SU-DHL-6 (cell line): Measurements from ENCODE around the gene HSPA12B.

Experiments
- H2AFZ ChIP-seq: fragments of 200-600 bp; sonication (generic); 2 replicates; pipeline ENCODE4 v1.6.1; 2014; ENCODE audit warnings: low read depth, mild to moderate bottlenecking, moderate library complexity, mixed read lengths, antibody characterized with exemption, low read length; ENCODE audit not compliant: severe bottlenecking
- H3F3A ChIP-seq: fragments of 200-600 bp; shearing (Covaris generic); 2 replicates; pipeline ENCODE4 v1.6.0; 2016; ENCODE audit warnings: antibody characterized with exemption, mild to moderate bottlenecking; ENCODE audit not compliant: insufficient read depth
- H3K27ac ChIP-seq: fragments of 200-600 bp; sonication (generic); 2 replicates; pipeline ENCODE4 v1.5.1; 2016; ENCODE audit warnings: low read depth, mild to moderate bottlenecking, low read length, moderate library complexity, mixed read lengths
- H3K27me3 ChIP-seq: fragments of 200-600 bp; sonication (generic), shearing (Covaris generic); 2 replicates; pipeline ENCODE4 v1.6.0; 2014; ENCODE audit warnings: mild to moderate bottlenecking, low read length
- H3K36me3 ChIP-seq: fragments of 200-600 bp; sonication (generic); 2 replicates; pipeline ENCODE4 v1.6.1; 2014; ENCODE audit warnings: mild to moderate bottlenecking, low read length, mixed read lengths
- H3K4me2 ChIP-seq: fragments of 300-600, 200-600 bp; shearing (Covaris generic), sonication (generic); 2 replicates; pipeline ENCODE4 v1.6.0; 2014; ENCODE audit warnings: low read length, low read depth, mild to moderate bottlenecking; ENCODE audit not compliant: poor library complexity, severe bottlenecking
- H3K4me3 ChIP-seq: fragments of 200-600 bp; sonication (generic); 2 replicates; pipeline ENCODE4 v1.5.1; 2014; ENCODE audit warnings: antibody characterized with exemption, low read length, mild to moderate bottlenecking, mixed read lengths; ENCODE audit not compliant: insufficient read depth, poor library complexity, severe bottlenecking
- H3K79me2 ChIP-seq: fragments of 200-600 bp; sonication (generic); 2 replicates; pipeline ENCODE4 v1.6.1; 2014; ENCODE audit warnings: mild to moderate bottlenecking, low read length, moderate library complexity; ENCODE audit not compliant: insufficient read depth
- H3K9ac ChIP-seq: fragments of 200-600 bp; sonication (generic); 2 replicates; pipeline ENCODE4 v1.7.0; 2014; ENCODE audit warnings: mild to moderate bottlenecking, low read length
- H3K9me2 ChIP-seq: fragments of 200-600 bp; sonication (generic); replicated peaks from 2 replicates; pipeline ENCODE4 v1.6.1; 2014; ENCODE audit warnings: low read length; ENCODE audit not compliant: insufficient read depth
- H3K9me3 ChIP-seq: fragments of 200-600 bp; sonication (generic); 2 replicates; pipeline ENCODE4 v1.6.1; 2014; ENCODE audit warnings: low read length, mixed read lengths; ENCODE audit not compliant: insufficient read depth
- H4K20me1 ChIP-seq: fragments of 200-600 bp; sonication (generic); 2 replicates; pipeline ENCODE4 v1.6.1; 2014; ENCODE audit warnings: low read depth, mild to moderate bottlenecking, antibody characterized with exemption, low read length, moderate library complexity, mixed read lengths
- CTCF ChIP-seq: fragments of 200-600 bp; sonication (generic); IDR thresholded peaks from one replicate; pipeline ENCODE4 v1.5.1; 2017; ENCODE audit warnings: antibody characterized with exemption, mild to moderate bottlenecking, low read length, moderate library complexity; ENCODE audit not compliant: insufficient read depth, poor library complexity, severe bottlenecking
- EZH2phosphoT487 ChIP-seq: fragments of 200-600 bp; sonication (generic), shearing (Covaris generic); conservative IDR thresholded peaks from 2 replicates; pipeline ENCODE4 v1.6.1; 2018; ENCODE audit warnings: mild to moderate bottlenecking, antibody characterized with exemption, low read length, moderate library complexity, mixed read lengths

HSPA12B gene, protein sequence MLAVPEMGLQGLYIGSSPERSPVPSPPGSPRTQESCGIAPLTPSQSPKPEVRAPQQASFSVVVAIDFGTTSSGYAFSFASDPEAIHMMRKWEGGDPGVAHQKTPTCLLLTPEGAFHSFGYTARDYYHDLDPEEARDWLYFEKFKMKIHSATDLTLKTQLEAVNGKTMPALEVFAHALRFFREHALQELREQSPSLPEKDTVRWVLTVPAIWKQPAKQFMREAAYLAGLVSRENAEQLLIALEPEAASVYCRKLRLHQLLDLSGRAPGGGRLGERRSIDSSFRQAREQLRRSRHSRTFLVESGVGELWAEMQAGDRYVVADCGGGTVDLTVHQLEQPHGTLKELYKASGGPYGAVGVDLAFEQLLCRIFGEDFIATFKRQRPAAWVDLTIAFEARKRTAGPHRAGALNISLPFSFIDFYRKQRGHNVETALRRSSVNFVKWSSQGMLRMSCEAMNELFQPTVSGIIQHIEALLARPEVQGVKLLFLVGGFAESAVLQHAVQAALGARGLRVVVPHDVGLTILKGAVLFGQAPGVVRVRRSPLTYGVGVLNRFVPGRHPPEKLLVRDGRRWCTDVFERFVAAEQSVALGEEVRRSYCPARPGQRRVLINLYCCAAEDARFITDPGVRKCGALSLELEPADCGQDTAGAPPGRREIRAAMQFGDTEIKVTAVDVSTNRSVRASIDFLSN

DNA sequence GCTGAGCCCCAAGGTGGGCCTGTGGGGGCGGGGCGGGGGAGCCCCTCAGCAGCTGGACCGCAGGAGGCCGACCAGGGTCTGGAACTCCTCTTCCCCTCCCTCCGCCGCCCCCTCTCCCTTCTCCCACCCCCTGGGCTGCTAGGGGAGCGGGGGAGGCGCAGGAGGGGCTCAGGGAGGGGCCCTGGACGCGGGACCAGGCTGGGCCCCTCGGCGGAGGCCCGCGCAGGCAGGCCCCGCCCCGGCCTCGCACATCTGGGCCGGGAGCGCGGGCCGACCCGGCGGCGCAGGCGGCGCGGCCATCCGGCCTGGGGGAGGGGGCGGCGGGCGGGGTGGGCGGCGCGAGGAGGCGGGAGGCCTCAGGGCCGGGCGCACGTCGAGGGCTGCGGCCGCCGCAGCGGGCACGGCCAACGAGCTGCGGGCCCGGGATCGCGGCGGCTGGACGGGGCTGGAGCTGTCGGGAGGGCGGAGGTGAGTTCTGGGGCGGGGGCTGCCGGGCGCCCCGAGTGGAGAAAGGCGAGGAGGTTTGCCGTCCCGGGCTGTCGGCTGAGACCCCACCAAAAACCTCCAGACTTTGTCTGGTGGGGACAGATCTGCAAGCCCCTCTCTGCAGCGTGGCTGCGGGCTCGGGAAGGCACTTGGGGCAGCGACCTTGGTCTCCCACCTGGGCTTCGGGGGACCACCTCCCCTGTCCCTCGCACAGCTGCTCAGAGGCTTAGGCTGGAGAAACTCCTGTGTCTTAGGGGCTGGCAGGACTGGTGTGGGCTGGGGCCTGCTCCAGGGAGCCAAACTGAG is at the start of gene HSPA12B:
Gene HSPA12B, plus strand, starts transcription at position 359 of the 792 bp plus-strand sequence. CDS start 5,990 bp downstream, outside the sequence.
- TF ChIP-seq CTCF (no peak), EZH2phosphoT487 (no peak)
- H2AFZ ChIP-seq: no peak within 1 kb of the TSS

GRCh38 chr20:3685341-3685740 is 47.1 kb upstream of the HSPA12B start:
- no peak overlapping the region for H2AFZ ChIP-seq
- H3F3A ChIP-seq: no peaks in the 10 kb centered on the region
- no peak for TF ChIP-seq EZH2phosphoT487
- TF ChIP-seq CTCF: no peak
- no peaks in the 10 kb centered on the region for H3K9me3 ChIP-seq
- H3K27ac ChIP-seq: no peak overlapping the region
- H3K79me2 ChIP-seq: no peaks in the 10 kb centered on the region
- H3K4me2 ChIP-seq: no peak overlapping the region
- no peaks in the 10 kb centered on the region for H4K20me1 ChIP-seq
- H3K9ac ChIP-seq: no peak overlapping the region
- no peaks in the 10 kb centered on the region for H3K36me3 ChIP-seq
- H3K9me2 ChIP-seq: no peaks in the 10 kb centered on the region
- H3K4me3 ChIP-seq: no peak overlapping the region
- no peaks in the 10 kb centered on the region for H3K27me3 ChIP-seq

More for the DNA sequence above, at the start of gene HSPA12B:
- H3K36me3 ChIP-seq: no peaks in the 10 kb centered on the region
- H3K4me2 ChIP-seq: no peak within 1 kb of the TSS
- no peaks in the 10 kb centered on the region for H3K79me2 ChIP-seq
- H3K9ac ChIP-seq: no peak within 1 kb of the TSS
- H3K27me3 ChIP-seq: no peaks in the 10 kb centered on the region
- H4K20me1 ChIP-seq: no peaks in the 10 kb centered on the region
- H3K4me3 ChIP-seq: no peak within 1 kb of the TSS
- no peaks in the 10 kb centered on the region for H3K9me2 ChIP-seq
- H3F3A ChIP-seq: no peaks in the 10 kb centered on the region
- no peaks in the 10 kb centered on the region for H3K9me3 ChIP-seq
- no peak within 1 kb of the TSS for H3K27ac ChIP-seq

GRCh38 chr20:3686421-3686820 is 46.1 kb upstream of the HSPA12B start:
- Histone ChIP-seq H3K27me3 (no peaks in the 10 kb centered on the region), H3K79me2 (no peaks in the 10 kb centered on the region), H3K9ac (no peak overlapping the region), H3F3A (no peaks in the 10 kb centered on the region), H3K36me3 (no peaks in the 10 kb centered on the region), H3K4me3 (no peak overlapping the region), H3K27ac (no peak overlapping the region), H3K4me2 (no peak overlapping the region), H4K20me1 (no peaks in the 10 kb centered on the region), H3K9me3 (no peaks in the 10 kb centered on the region), H3K9me2 (no peaks in the 10 kb centered on the region), H2AFZ (no peak overlapping the region)
- TF ChIP-seq EZH2phosphoT487: no peak
- no peak for TF ChIP-seq CTCF
